K562 (cell line): ENCODE results near the gene DCAF8. TPM values are rescaled to one million over a fixed set of nuclear protein-coding genes. Genes with fewer than 3 reads are reported as not detected.

Source experiments
- ATAC-seq: fragments of 200-7000 bp; cut with Tn5 transposase; 3 replicates; pipeline ENCODE4 v1.9.1; 2020; ENCODE audit warnings: moderate library complexity
- BruUV-seq: library from RNA; stranded (reverse); fragments of 400-500 nt; replicated peaks from 2 replicates; lab custom pipeline; 2021; lab: Mats Ljungman, UMichigan
- CTCF ChIA-PET: fragments of 300-600 bp; formaldehyde crosslinking; extraction: SDS; loops from one replicate; lab custom pipeline; 2021; ENCODE audit warnings: low intra/inter-chr PET ratio; lab: Yijun Ruan, JAX
- POLR2A ChIA-PET: fragments of 300-600, 350-650 bp; sonication (Branson Sonifier 250); formaldehyde crosslinking; extraction: SDS; loops from one replicate; lab custom pipeline; 2021; ENCODE audit warnings: antibody characterized with exemption, inconsistent platforms; lab: Yijun Ruan, JAX
- DNase-seq, 4 experiments: peaks; one replicate each; pipeline versions ENCODE4 v3.0.0 to v3.0.0-alpha.2; 2011 to 2018; ENCODE audit warnings: low spot score in 3 of 4, mixed read lengths in 3 of 4; ENCODE audit errors: extremely low read depth in 1 of 4
- FAIRE-seq: peaks from 2 replicates; lab custom pipeline; 2011; peaks lifted over from hg19 to GRCh38; lab: Jason Lieb, UNC
- H2AFZ ChIP-seq: 2 replicates; pipeline ENCODE4 v1.6.0; 2011; ENCODE audit warnings: low read depth, low read length, control low read depth, inconsistent platforms
- H3K27ac ChIP-seq: fragments of 200-600 bp; 3 replicates; pipeline ENCODE4 v1.8.0; 2011; ENCODE audit warnings: low read depth, mild to moderate bottlenecking, control low read depth, inconsistent platforms, low read length, moderate library complexity, mixed read lengths; ENCODE audit errors: extremely low read depth
- H3K27me3 ChIP-seq, 2 experiments: fragments of 300-600 bp in 1 of 2; 2 replicates in 1 of 2; 3 replicates in 1 of 2; pipeline versions ENCODE4 v1.6.0 to v1.8.0; 2011; ENCODE audit warnings: inconsistent platforms in 2 of 2, low read length in 2 of 2, mild to moderate bottlenecking in 1 of 2, mixed read lengths in 1 of 2, moderate library complexity in 1 of 2; ENCODE audit not compliant: control insufficient read depth in 2 of 2, insufficient read depth in 2 of 2
- H3K36me3 ChIP-seq: fragments of 300-600 bp; 3 replicates; pipeline ENCODE4 v1.8.0; 2011; ENCODE audit warnings: mild to moderate bottlenecking, low read length, inconsistent platforms; ENCODE audit not compliant: control insufficient read depth, insufficient read depth
- H3K4me1 ChIP-seq, 2 experiments: fragments of 200-600 bp in 1 of 2; replicated peaks in 1 of 2; 2 replicates in 1 of 2; 3 replicates in 1 of 2; pipeline versions ENCODE4 v1.5.1 to v1.8.0; 2011; ENCODE audit warnings: inconsistent platforms in 2 of 2, low read length in 2 of 2, mild to moderate bottlenecking in 1 of 2, mixed read lengths in 1 of 2, moderate library complexity in 1 of 2; ENCODE audit not compliant: control insufficient read depth in 2 of 2, insufficient read depth in 2 of 2
- H3K4me2 ChIP-seq: 2 replicates; pipeline ENCODE4 v1.6.1; 2011; ENCODE audit warnings: low read length, control low read depth, inconsistent platforms, mixed read lengths; ENCODE audit not compliant: insufficient read depth
- H3K4me3 ChIP-seq: fragments of 200-600 bp; sonication (generic), shearing (Covaris generic); 2 replicates; pipeline ENCODE4 v1.5.1; 2016; ENCODE audit warnings: control low read depth, inconsistent platforms
- H3K79me2 ChIP-seq: fragments of 200-600 bp; 3 replicates; pipeline ENCODE4 v1.8.0; 2011; ENCODE audit warnings: low read length, inconsistent platforms; ENCODE audit not compliant: control insufficient read depth, insufficient read depth
- H3K9ac ChIP-seq, 2 experiments: 2 replicates each; pipeline versions ENCODE4 v1.6.0 to v1.6.1; 2011; ENCODE audit warnings: low read depth in 2 of 2, low read length in 2 of 2, control low read depth in 1 of 2, inconsistent platforms in 1 of 2, mild to moderate bottlenecking in 1 of 2, mixed read lengths in 1 of 2; ENCODE audit not compliant: insufficient read depth in 1 of 2
- H3K9me1 ChIP-seq: one replicate; pipeline ENCODE4 v1.6.0; 2011; ENCODE audit warnings: inconsistent platforms, mild to moderate bottlenecking, low read length, moderate library complexity; ENCODE audit not compliant: control insufficient read depth, insufficient read depth
- H3K9me3 ChIP-seq: replicated peaks from 2 replicates; pipeline ENCODE4 v1.5.1; 2011; ENCODE audit warnings: low read depth, low read length, inconsistent platforms; ENCODE audit not compliant: control insufficient read depth, insufficient read depth
- H4K20me1 ChIP-seq: replicated peaks from 2 replicates; pipeline ENCODE4 v1.6.1; 2011; ENCODE audit warnings: low read length, inconsistent platforms, mixed read lengths; ENCODE audit not compliant: control insufficient read depth, insufficient read depth
- HDAC1 ChIP-seq, 2 experiments: fragments of 450-650 bp; IDR thresholded peaks; 2 replicates each; pipeline ENCODE4 v1.6.1; 2016 to 2017; ENCODE audit warnings: inconsistent platforms in 1 of 2, mild to moderate bottlenecking in 1 of 2, moderate library complexity in 1 of 2
- MBD1 ChIP-seq: fragments of 250-450 bp; sonication (Bioruptor Pico); IDR thresholded peaks from 2 replicates; pipeline ENCODE4 v1.8.0; 2022; ENCODE audit warnings: inconsistent platforms
- NFATC3 ChIP-seq: fragments of 450-650 bp; IDR thresholded peaks from 2 replicates; pipeline ENCODE4 v1.6.1; 2017; ENCODE audit warnings: mild to moderate bottlenecking
- PML ChIP-seq: IDR thresholded peaks from 2 replicates; pipeline ENCODE4 v1.6.1; 2012; ENCODE audit warnings: low read length, inconsistent platforms
- SREBF2 ChIP-seq: sonication (generic); formaldehyde crosslinking; IDR thresholded peaks from 2 replicates; pipeline ENCODE4 v1.4.0; 2020; ENCODE audit warnings: mild to moderate bottlenecking, missing genetic modification reagents
- TBP ChIP-seq: optimal IDR thresholded peaks from 2 replicates; pipeline ENCODE3; 2011; ENCODE audit warnings: low read depth, low read length, improper control_type of control experiment
- XRCC4 ChIP-seq: IDR thresholded peaks from one replicate; pipeline ENCODE4 v1.6.1; 2011; ENCODE audit not compliant: insufficient read depth, insufficient read length; ENCODE audit errors: extremely low read depth
- ZBTB26 ChIP-seq: fragments of 450-650 bp; formaldehyde crosslinking; IDR thresholded peaks from 2 replicates; pipeline ENCODE4 v1.4.0; 2022; ENCODE audit warnings: missing genetic modification characterization
- ZNF23 ChIP-seq: fragments of 250-450 bp; sonication (Bioruptor Pico); IDR thresholded peaks from 2 replicates; pipeline ENCODE4 v1.4.0; 2020; ENCODE audit warnings: mild to moderate bottlenecking
- ZNF764 ChIP-seq: fragments of 250-450 bp; sonication (Bioruptor Pico); IDR thresholded peaks from 2 replicates; pipeline ENCODE4 v1.4.0; 2020; ENCODE audit warnings: low read depth, mild to moderate bottlenecking, moderate library complexity
- WGBS: fragments of 100-300 bp; shearing (Covaris generic); methylation state at CpG from one replicate; pipeline ENCODE4 v1.1.6; 2016; ENCODE audit warnings: low coverage, mixed read lengths; ENCODE audit not compliant: insufficient coverage; ENCODE audit errors: missing lambda C conversion rate; 5-methylcytosine and 5-hydroxymethylcytosine counted together
- in situ Hi-C: fragments of 300-500 bp; cut with MboI; formaldehyde crosslinking; loops from 4 replicates; pipeline ENCODE4 v1.15.0; 2018; ENCODE audit warnings: inconsistent platforms, mixed read lengths
- intact Hi-C: fragments of 100-400 bp; cut with micrococcal nuclease; formaldehyde crosslinking; loops from 2 replicates; pipeline ENCODE4 v1.14.2; 2022
- polyA plus RNA-seq, 8 experiments: library from polyadenylated mRNA; depleted of rRNA in 4 of 8; stranded (reverse) in 5 of 8; unstranded in 3 of 8; fragments of >200 nt; fragmentation: Nextera tagmentation in 2 of 8; fragmentation: Illumina TruSeq in 1 of 8; extraction: Ambion mirVana in 2 of 8; extraction: Trizol in 1 of 8; gene quantifications; 2 replicates each; pipeline versions ENCODE4 v1.2.1 to v1.2.3, GENCODE V29; 2011 to 2014; ENCODE audit warnings: inconsistent platforms in 1 of 8, missing spikeins in 1 of 8
- total RNA-seq, 7 experiments: library from RNA; depleted of rRNA in 6 of 7; stranded (reverse); fragments of >200 nt in 6 of 7; fragmentation: Illumina TruSeq in 2 of 7; extraction: Trizol in 2 of 7; gene quantifications; 2 replicates each; pipeline versions ENCODE4 v1.2.1 to v1.2.3, GENCODE V29; 2011 to 2021; ENCODE audit warnings: low replicate concordance in 1 of 7

Gene DCAF8
- total and polyA plus RNA-seq, 9 of the 15 experiments (the other 6 are each of a cell fraction or from before 2014, with no cell fraction given) = 11.6 to 149 (median 81.3) TPM

GRCh38 chr1:160256396-160257046 is 5.8 kb downstream of the DCAF8 start:
- ChIA-PET CTCF (no interaction called here), POLR2A (interaction anchor here (1.1 to 1.2 kb wide), 2 partner anchors 14 to 28 kb away, joined by 3 read pairs; partner anchors contain the start of gene PEX19)
- H3K27ac ChIP-seq = no peak overlapping the region
- no peak for FAIRE-seq
- H3K9me1 ChIP-seq = no peaks in the 10 kb centered on the region
- in situ Hi-C loops = no loop called here
- no peaks in the 10 kb centered on the region for H3K27me3 ChIP-seq
- WGBS = 44% methylated on average over 3 of the region's 3 CpGs
- peaks cover 42% of the 10 kb centered on the region for H3K36me3 ChIP-seq
- H3K9ac ChIP-seq = no peak overlapping the region
- no peak overlapping the region for H2AFZ ChIP-seq
- no peak overlapping the region for H3K4me2 ChIP-seq
- TF ChIP-seq SREBF2 (CRISPR knock-in tag) (no peak), HDAC1 (IDR thresholded peaks at IDR 0.05) (no peak), TBP (no peak), MBD1 (CRISPR knock-in tag) (no peak), ZBTB26 (CRISPR knock-in tag) (no peak), ZNF23 (CRISPR knock-in tag) (no peak), ZNF764 (no peak), XRCC4 (no peak), PML (no peak), NFATC3 (no peak)
- TF ChIP-seq, all 486 proteins: peak for 0
- no TSS peak for BruUV-seq
- no peaks in the 10 kb centered on the region for H4K20me1 ChIP-seq
- H3K4me3 ChIP-seq = no peak overlapping the region
- H3K4me1 ChIP-seq = peaks cover 0 to 12% of the 10 kb centered on the region in 2 experiments; a peak in 2 of 5 replicates
- intact Hi-C loops = no loop called here
- no peak for DNase-seq
- H3K9me3 ChIP-seq = no peaks in the 10 kb centered on the region
- no peak for ATAC-seq
- H3K79me2 ChIP-seq = peaks cover 67% of the 10 kb centered on the region
